HTR-8/SVneo (cell line): ENCODE results near the gene LRRC40.

ENCODE experiments used
- DNase-seq: peaks from one replicate; pipeline ENCODE4 v3.0.0; 2011; ENCODE audit warnings: low spot score, mixed read lengths; ENCODE audit not compliant: insufficient read length
- FAIRE-seq: peaks from 2 replicates; lab custom pipeline; 2011; peaks lifted over from hg19 to GRCh38; lab: Jason Lieb, UNC

Gene LRRC40

GRCh38 chr1:70140894-70141293, 64.5 kb downstream of the LRRC40 start:
- DNase-seq: no peak
- FAIRE-seq: no peak

- DNase-seq (no peak), FAIRE-seq (no peak)
These were observed 65.0 kb downstream of the LRRC40 start for GRCh38 chr1:70140343-70140742.

- DNase-seq: no peak
- FAIRE-seq: no peak
These were observed 71.2 kb downstream of the LRRC40 start for GRCh38 chr1:70134148-70134547.

- FAIRE-seq (no peak), DNase-seq (no peak)
These were observed 88.3 kb downstream of the LRRC40 start for GRCh38 chr1:70117046-70117445.

GRCh38 chr1:70115315-70115714, 90.1 kb downstream of the LRRC40 start:
- DNase-seq (no peak), FAIRE-seq (no peak)

GRCh38 chr1:70112838-70113237, 92.5 kb downstream of the LRRC40 start:
- FAIRE-seq (no peak), DNase-seq (no peak)

DNA sequence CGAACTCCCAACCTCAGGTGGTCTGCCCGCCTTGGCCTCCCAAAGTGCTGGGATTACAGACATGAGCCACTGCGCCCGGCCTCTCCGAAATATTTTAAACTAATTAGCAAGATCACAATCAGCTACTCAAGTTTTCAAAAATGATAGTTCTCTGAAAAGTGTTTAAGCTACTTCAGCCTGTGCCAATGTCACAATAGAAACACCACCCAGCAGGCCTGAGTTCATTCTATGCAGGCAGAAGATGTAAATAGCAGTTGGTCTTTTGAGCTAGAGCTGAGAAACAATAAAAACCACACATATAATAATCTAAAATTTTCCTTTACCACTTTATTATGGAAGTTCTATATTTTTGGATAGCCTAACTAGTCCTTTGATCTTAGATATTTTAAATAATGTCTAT, 96.1 kb downstream of the LRRC40 start:
- no peak for DNase-seq
- FAIRE-seq: no peak

- DNase-seq: no peak
- FAIRE-seq: no peak
These were observed 101.6 kb downstream of the LRRC40 start for GRCh38 chr1:70103770-70104169.

- FAIRE-seq: no peak
- DNase-seq: no peak
These were observed 103.6 kb downstream of the LRRC40 start for GRCh38 chr1:70101774-70102173.

DNA sequence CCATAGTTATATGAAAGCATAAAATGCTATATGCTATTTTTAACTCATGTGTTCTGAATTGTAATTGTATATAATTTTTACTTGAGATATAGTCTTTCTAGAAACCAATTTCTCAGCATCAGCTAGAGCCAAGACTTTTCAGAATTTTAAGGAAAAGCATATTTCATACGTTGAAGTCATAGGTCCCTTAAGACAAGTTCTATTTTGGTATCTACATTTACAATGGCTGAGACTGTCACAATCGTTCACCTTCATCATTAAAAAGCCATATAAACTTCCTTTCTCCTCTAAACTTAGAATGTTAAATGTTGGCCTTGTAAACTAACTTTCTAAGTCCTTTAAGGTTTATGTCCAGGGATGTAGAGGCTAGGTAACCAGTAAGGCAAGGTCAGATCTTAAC, 104.1 kb downstream of the LRRC40 start:
- no peak for FAIRE-seq
- no peak for DNase-seq
